Activated CD4-positive, alpha-beta T cell treated with anti-CD3 and anti-CD28 coated beads for 36 hours (primary cell): ENCODE data around the gene LRRC4. TPM values are rescaled to one million over a fixed set of nuclear protein-coding genes. Genes with fewer than 3 reads are reported as not detected.

ENCODE experiments used
- ATAC-seq: fragments of 200-7000 bp; cut with Tn5 transposase; one replicate; pipeline ENCODE4 v1.10.0; 2021; ENCODE audit warnings: mild to moderate bottlenecking, moderate library complexity
- CTCF ChIA-PET: fragments of 350-600 bp; sonication (Branson Sonifier 250); formaldehyde crosslinking; loops from one replicate; lab custom pipeline; 2021; ENCODE audit warnings: antibody characterized with exemption; lab: Charles Lee
- POLR2A ChIA-PET: fragments of 350-600 bp; sonication (Branson Sonifier 250); formaldehyde crosslinking; loops from one replicate; lab custom pipeline; 2021; ENCODE audit warnings: antibody characterized with exemption, inconsistent platforms; lab: Charles Lee
- DNase-seq: peaks from one replicate; pipeline ENCODE4 v3.0.0-alpha.2; 2020
- H3K27ac Mint-ChIP-seq: one replicate; pipeline ENCODE4 v1.8.0; 2021; ENCODE audit warnings: mixed read lengths
- H3K27me3 Mint-ChIP-seq: one replicate; pipeline ENCODE4 v1.8.0; 2021; ENCODE audit warnings: mixed read lengths
- H3K36me3 Mint-ChIP-seq: one replicate; pipeline ENCODE4 v1.8.0; 2021; ENCODE audit warnings: low read depth, mixed read lengths
- H3K4me1 Mint-ChIP-seq: one replicate; pipeline ENCODE4 v1.8.0; 2021; ENCODE audit warnings: mixed read lengths
- H3K4me3 Mint-ChIP-seq: one replicate; pipeline ENCODE4 v1.8.0; 2021; ENCODE audit warnings: mild to moderate bottlenecking, moderate library complexity, mixed read lengths
- H3K9me3 Mint-ChIP-seq: one replicate; pipeline ENCODE4 v1.8.0; 2021; ENCODE audit warnings: low read depth, mixed read lengths
- intact Hi-C, 2 experiments: fragments of 100-400 bp; cut with DNase I in 1 of 2; cut with micrococcal nuclease in 1 of 2; formaldehyde crosslinking; loops; one replicate each; pipeline versions ENCODE4 v1.14.2 to v1.15.1; 2022 to 2024; cut with DNase I, micrococcal nuclease
- total RNA-seq, 2 experiments: library from RNA; stranded (reverse); gene quantifications; one replicate each; pipeline ENCODE4 v1.2.3, GENCODE V29; 2021

The LRRC4 gene
- total RNA-seq, result under 1 TPM; 0.37 to 0.50 TPM

- H3K27ac Mint-ChIP-seq, result no peak within 1 kb of the TSS
- intact Hi-C loops, result loop anchor here (5.0 kb wide), 3 partner anchors 179 to 444 kb away; partner anchors contain the start of genes ARF5 (in 1 of the 2), GCC1 (in 1 of the 2) and SND1 (in 1 of the 2)
- peaks cover 24% of the 10 kb centered on the region for H3K4me1 Mint-ChIP-seq
- peak; percentile 65 for DNase-seq
- peak within 1 kb of the TSS; percentile 64 for H3K4me3 Mint-ChIP-seq
- ATAC-seq, result no peak
- ChIA-PET POLR2A (no interaction called here), CTCF (interaction anchor here (0.6 to 1.1 kb wide), 3 partner anchors 10 to 45 kb away, joined by 4 read pairs; no protein-coding TSS in a partner anchor)
- no peaks in the 10 kb centered on the region for H3K9me3 Mint-ChIP-seq
- H3K27me3 Mint-ChIP-seq, result no peaks in the 10 kb centered on the region
- H3K36me3 Mint-ChIP-seq, result peaks cover 19% of the 10 kb centered on the region
These were observed at the start of gene LRRC4 for GRCh38 chr7:128030654-128031611. Gene LRRC4 (minus strand): TSS chr7:128031437. CDS start chr7:128030640, 797 bp downstream.

- Mint-ChIP-seq H3K27me3 (no peaks in the 10 kb centered on the region), H3K36me3 (peaks cover 6% of the 10 kb centered on the region), H3K9me3 (no peaks in the 10 kb centered on the region), H3K4me1 (no peaks in the 10 kb centered on the region), H3K27ac (peak overlapping the region; percentile 42), H3K4me3 (no peak overlapping the region)
- intact Hi-C loops, result no loop called here
- POLR2A ChIA-PET, result no interaction called here
- ATAC-seq (no peak), DNase-seq (no peak)
- CTCF ChIA-PET, result interaction anchor here (0.8 kb wide), 1 partner anchor 112 kb away, joined by 3 read pairs; no protein-coding TSS in a partner anchor
These were observed 48.9 kb upstream of the LRRC4 start for GRCh38 chr7:128080169-128080568.

GRCh38 chr7:128078309-128078708, 47.1 kb upstream of the LRRC4 start:
- Mint-ChIP-seq H3K4me3 (no peak overlapping the region), H3K9me3 (no peaks in the 10 kb centered on the region), H3K27me3 (no peaks in the 10 kb centered on the region), H3K27ac (no peak overlapping the region), H3K36me3 (peaks cover 10% of the 10 kb centered on the region), H3K4me1 (no peaks in the 10 kb centered on the region)
- ChIA-PET POLR2A (no interaction called here), CTCF (no interaction called here)
- intact Hi-C loops, result no loop called here
- ATAC-seq, result no peak
- no peak for DNase-seq

- no peak for ATAC-seq
- Mint-ChIP-seq H3K27me3 (no peaks in the 10 kb centered on the region), H3K9me3 (no peaks in the 10 kb centered on the region), H3K36me3 (peaks cover 8% of the 10 kb centered on the region), H3K27ac (no peak overlapping the region), H3K4me3 (no peak overlapping the region), H3K4me1 (no peaks in the 10 kb centered on the region)
- POLR2A ChIA-PET, result no interaction called here
- DNase-seq, result no peak
- CTCF ChIA-PET, result interaction anchor here (0.7 kb wide), 1 partner anchor 46 kb away, joined by 4 read pairs; the partner anchor contains the start of gene LRRC4
- intact Hi-C loops, result no loop called here
These were observed 45.6 kb upstream of the LRRC4 start for GRCh38 chr7:128076796-128077271.

GRCh38 chr7:128076196-128076795, 45.1 kb upstream of the LRRC4 start:
- DNase-seq (no peak), ATAC-seq (no peak)
- CTCF ChIA-PET, result interaction anchor here (0.7 kb wide), 1 partner anchor 45 kb away, joined by 4 read pairs; the partner anchor contains the start of gene LRRC4
- intact Hi-C loops, result no loop called here
- no peaks in the 10 kb centered on the region for H3K9me3 Mint-ChIP-seq
- POLR2A ChIA-PET, result no interaction called here
- H3K27ac Mint-ChIP-seq, result no peak overlapping the region
- H3K4me1 Mint-ChIP-seq, result peaks cover 3% of the 10 kb centered on the region
- H3K27me3 Mint-ChIP-seq, result no peaks in the 10 kb centered on the region
- no peak overlapping the region for H3K4me3 Mint-ChIP-seq
- H3K36me3 Mint-ChIP-seq, result peaks cover 8% of the 10 kb centered on the region

- H3K4me3 Mint-ChIP-seq, result no peak overlapping the region
- DNase-seq, result no peak
- intact Hi-C loops, result no loop called here
- no peak overlapping the region for H3K27ac Mint-ChIP-seq
- H3K4me1 Mint-ChIP-seq, result peaks cover 10% of the 10 kb centered on the region
- ChIA-PET CTCF (interaction anchor here (0.7 kb wide), 1 partner anchor 49 kb away, joined by 4 read pairs; no protein-coding TSS in a partner anchor), POLR2A (interaction anchor here (0.5 kb wide), 1 partner anchor 409 kb away, joined by 3 read pairs; no protein-coding TSS in a partner anchor)
- ATAC-seq, result no peak
- H3K27me3 Mint-ChIP-seq, result no peaks in the 10 kb centered on the region
- H3K36me3 Mint-ChIP-seq, result peaks cover 4% of the 10 kb centered on the region
- H3K9me3 Mint-ChIP-seq, result no peaks in the 10 kb centered on the region
These were observed 44.2 kb upstream of the LRRC4 start for GRCh38 chr7:128075242-128076095.

GRCh38 chr7:128074736-128075135, 43.5 kb upstream of the LRRC4 start:
- no peak for DNase-seq
- no peaks in the 10 kb centered on the region for H3K9me3 Mint-ChIP-seq
- H3K36me3 Mint-ChIP-seq, result peaks cover 4% of the 10 kb centered on the region
- no peak for ATAC-seq
- ChIA-PET POLR2A (no interaction called here), CTCF (interaction anchor here (0.7 kb wide), 1 partner anchor 50 kb away, joined by 4 read pairs; no protein-coding TSS in a partner anchor)
- no peak overlapping the region for H3K27ac Mint-ChIP-seq
- no peak overlapping the region for H3K4me3 Mint-ChIP-seq
- H3K27me3 Mint-ChIP-seq, result no peaks in the 10 kb centered on the region
- H3K4me1 Mint-ChIP-seq, result peaks cover 15% of the 10 kb centered on the region
- intact Hi-C loops, result no loop called here

GRCh38 chr7:128074336-128074735, 43.1 kb upstream of the LRRC4 start:
- H3K9me3 Mint-ChIP-seq, result no peaks in the 10 kb centered on the region
- no peak for ATAC-seq
- H3K27ac Mint-ChIP-seq, result no peak overlapping the region
- POLR2A ChIA-PET, result no interaction called here
- H3K36me3 Mint-ChIP-seq, result peaks cover 4% of the 10 kb centered on the region
- DNase-seq, result no peak
- no peaks in the 10 kb centered on the region for H3K27me3 Mint-ChIP-seq
- no peak overlapping the region for H3K4me3 Mint-ChIP-seq
- H3K4me1 Mint-ChIP-seq, result peaks cover 15% of the 10 kb centered on the region
- intact Hi-C loops, result no loop called here
- CTCF ChIA-PET, result interaction anchor here (0.6 to 0.7 kb wide), 3 partner anchors 50 to 184 kb away, joined by 3 to 5 read pairs (median 4); no protein-coding TSS in a partner anchor

GRCh38 chr7:128073671-128074310, 42.6 kb upstream of the LRRC4 start:
- POLR2A ChIA-PET, result no interaction called here
- Mint-ChIP-seq H3K4me1 (peaks cover 15% of the 10 kb centered on the region), H3K4me3 (no peak overlapping the region), H3K9me3 (no peaks in the 10 kb centered on the region), H3K27ac (no peak overlapping the region), H3K36me3 (peaks cover 4% of the 10 kb centered on the region), H3K27me3 (no peaks in the 10 kb centered on the region)
- ATAC-seq (no peak), DNase-seq (no peak)
- intact Hi-C loops, result no loop called here
- CTCF ChIA-PET, result interaction anchor here (0.6 to 0.9 kb wide), 3 partner anchors 10 to 184 kb away, joined by 3 to 5 read pairs (median 3); no protein-coding TSS in a partner anchor

GRCh38 chr7:128071801-128072200, 40.6 kb upstream of the LRRC4 start:
- Mint-ChIP-seq H3K36me3 (peaks cover 4% of the 10 kb centered on the region), H3K27ac (no peak overlapping the region), H3K4me3 (no peak overlapping the region), H3K27me3 (no peaks in the 10 kb centered on the region), H3K4me1 (peaks cover 26% of the 10 kb centered on the region), H3K9me3 (no peaks in the 10 kb centered on the region)
- ChIA-PET POLR2A (no interaction called here), CTCF (interaction anchor here (0.6 to 0.7 kb wide), 2 partner anchors 60 to 375 kb away, joined by 4 to 5 read pairs; no protein-coding TSS in a partner anchor)
- intact Hi-C loops, result no loop called here
- no peak for DNase-seq
- ATAC-seq, result no peak
